ENCODE results near the gene SH3RF3. TPM values are rescaled to one million over a fixed set of nuclear protein-coding genes. Genes with fewer than 3 reads are reported as not detected.

Gene SH3RF3
- total RNA-seq, 6 donors from 2014 or later: 4.1 to 21.0 (median 8.0) TPM

DNA sequence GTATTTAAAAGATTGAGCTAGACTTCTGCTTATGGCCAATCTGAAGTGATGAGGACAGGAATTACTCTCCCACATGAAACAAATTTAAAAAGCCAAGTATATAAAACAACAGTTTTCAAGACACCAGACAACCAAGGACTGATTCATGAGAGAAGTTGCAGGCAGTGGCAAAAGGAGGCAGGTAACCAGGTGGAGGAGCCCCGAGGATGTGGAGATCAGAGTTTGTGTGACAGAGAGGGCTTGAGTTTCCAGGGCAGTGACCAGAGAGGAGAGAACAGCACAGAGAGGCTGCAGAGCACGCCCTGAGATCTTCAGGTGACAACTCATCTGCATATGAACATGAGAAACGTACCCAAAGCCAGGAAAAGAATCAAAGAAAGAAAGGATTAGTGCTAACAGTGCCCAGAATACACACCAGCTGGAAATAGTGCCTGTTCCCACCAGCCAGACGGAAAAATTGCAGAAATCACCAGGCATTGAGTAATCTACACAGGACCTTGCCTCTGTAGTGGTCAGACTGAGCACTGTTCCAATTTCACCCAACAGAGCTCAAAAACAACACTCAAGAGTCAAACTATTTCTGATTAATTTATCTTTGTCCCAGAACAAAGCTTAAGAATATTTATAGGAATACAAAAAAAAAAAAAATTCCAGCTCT, 311.6 kb downstream of the SH3RF3 start:
- ATAC-seq (ENCODE audit: low FRiP score in 2 of 2) (no peak), DNase-seq (no peak)
- H3K9me3 ChIP-seq: peaks cover 7 to 13% (median 10%) of the 10 kb centered on the region in 4 donors
- no peaks in the 10 kb centered on the region for H3K27me3 ChIP-seq
- TF ChIP-seq POLR2A (IDR thresholded peaks at IDR 0.05) (no peak), EP300 (IDR thresholded peaks at IDR 0.05) (no peak), POLR2AphosphoS5 (IDR thresholded peaks at IDR 0.05) (no peak)
- TF ChIP-seq, protein P1, sequence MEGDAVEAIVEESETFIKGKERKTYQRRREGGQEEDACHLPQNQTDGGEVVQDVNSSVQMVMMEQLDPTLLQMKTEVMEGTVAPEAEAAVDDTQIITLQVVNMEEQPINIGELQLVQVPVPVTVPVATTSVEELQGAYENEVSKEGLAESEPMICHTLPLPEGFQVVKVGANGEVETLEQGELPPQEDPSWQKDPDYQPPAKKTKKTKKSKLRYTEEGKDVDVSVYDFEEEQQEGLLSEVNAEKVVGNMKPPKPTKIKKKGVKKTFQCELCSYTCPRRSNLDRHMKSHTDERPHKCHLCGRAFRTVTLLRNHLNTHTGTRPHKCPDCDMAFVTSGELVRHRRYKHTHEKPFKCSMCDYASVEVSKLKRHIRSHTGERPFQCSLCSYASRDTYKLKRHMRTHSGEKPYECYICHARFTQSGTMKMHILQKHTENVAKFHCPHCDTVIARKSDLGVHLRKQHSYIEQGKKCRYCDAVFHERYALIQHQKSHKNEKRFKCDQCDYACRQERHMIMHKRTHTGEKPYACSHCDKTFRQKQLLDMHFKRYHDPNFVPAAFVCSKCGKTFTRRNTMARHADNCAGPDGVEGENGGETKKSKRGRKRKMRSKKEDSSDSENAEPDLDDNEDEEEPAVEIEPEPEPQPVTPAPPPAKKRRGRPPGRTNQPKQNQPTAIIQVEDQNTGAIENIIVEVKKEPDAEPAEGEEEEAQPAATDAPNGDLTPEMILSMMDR (IDR thresholded peaks at IDR 0.05): no peak
- peaks cover 0 to 13% (median 9%) of the 10 kb centered on the region in 4 donors for H3K4me1 ChIP-seq
- H3K4me3 ChIP-seq: no peak overlapping the region
- peaks cover 0 to 13% (median 0%) of the 10 kb centered on the region in 4 donors for H3K36me3 ChIP-seq
- H3K27ac ChIP-seq: no peak overlapping the region
- WGBS, 2 donors: 86 to 92% methylated on average over 4 of the region's 4 CpGs

DNA sequence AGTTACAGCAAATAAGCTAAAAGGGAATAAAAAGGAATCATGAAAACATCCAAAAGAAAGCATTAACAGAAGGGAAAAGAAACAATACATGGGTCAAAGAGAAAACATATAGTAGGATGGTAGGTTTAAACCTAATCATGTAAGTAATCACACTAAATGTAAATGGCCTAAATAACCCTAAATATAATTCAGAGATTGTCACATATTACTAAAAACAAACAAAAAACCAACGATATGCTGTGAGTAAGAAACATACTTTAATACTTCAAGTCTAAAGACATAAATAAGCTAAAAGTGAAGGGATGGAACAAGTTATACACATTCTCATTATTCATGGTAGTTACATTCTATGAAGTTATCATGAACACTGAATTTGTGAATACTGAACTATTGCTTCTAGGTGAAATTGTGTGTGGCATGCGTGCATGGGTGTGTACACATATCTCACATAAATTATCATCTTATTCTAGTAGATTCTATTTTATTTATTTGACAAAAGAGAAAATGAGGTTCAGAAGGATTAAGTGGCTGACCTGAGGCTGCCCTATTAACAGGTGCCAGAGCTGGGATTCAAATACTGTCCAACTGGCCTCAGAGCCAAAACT, 313.8 kb downstream of the SH3RF3 start:
- WGBS, 2 donors: 96 to 97% methylated on average over 2 of the region's 2 CpGs
- ATAC-seq (ENCODE audit: low FRiP score in 2 of 2): no peak
- Histone ChIP-seq H3K4me3 (no peak overlapping the region), H3K27ac (no peak overlapping the region), H3K4me1 (no peaks in the 10 kb centered on the region), H3K27me3 (no peaks in the 10 kb centered on the region), H3K36me3 (peaks cover 0 to 6% (median 0%) of the 10 kb centered on the region in 4 donors), H3K9me3 (peaks cover 7 to 13% (median 10%) of the 10 kb centered on the region in 4 donors)
- DNase-seq: no peak
- TF ChIP-seq POLR2AphosphoS5 (IDR thresholded peaks at IDR 0.05): no peak
- no peak for TF ChIP-seq POLR2A (IDR thresholded peaks at IDR 0.05)
- TF ChIP-seq, protein P1 (IDR thresholded peaks at IDR 0.05): no peak
- TF ChIP-seq EP300 (IDR thresholded peaks at IDR 0.05): no peak

GRCh38 chr2:109444916-109445315, 315.9 kb downstream of the SH3RF3 start:
- Histone ChIP-seq H3K27me3 (no peaks in the 10 kb centered on the region), H3K36me3 (peaks cover 0 to 4% (median 0%) of the 10 kb centered on the region in 4 donors), H3K27ac (no peak overlapping the region), H3K4me1 (peaks cover 0 to 4% (median 0%) of the 10 kb centered on the region in 4 donors), H3K9me3 (peaks cover 7 to 13% (median 10%) of the 10 kb centered on the region in 4 donors), H3K4me3 (no peak overlapping the region)
- TF ChIP-seq POLR2AphosphoS5 (IDR thresholded peaks at IDR 0.05) (no peak), POLR2A (IDR thresholded peaks at IDR 0.05) (no peak), EP300 (IDR thresholded peaks at IDR 0.05) (no peak)
- TF ChIP-seq, protein P1 (IDR thresholded peaks at IDR 0.05): no peak
- ATAC-seq (ENCODE audit: low FRiP score in 2 of 2) (no peak), DNase-seq (no peak)

DNA sequence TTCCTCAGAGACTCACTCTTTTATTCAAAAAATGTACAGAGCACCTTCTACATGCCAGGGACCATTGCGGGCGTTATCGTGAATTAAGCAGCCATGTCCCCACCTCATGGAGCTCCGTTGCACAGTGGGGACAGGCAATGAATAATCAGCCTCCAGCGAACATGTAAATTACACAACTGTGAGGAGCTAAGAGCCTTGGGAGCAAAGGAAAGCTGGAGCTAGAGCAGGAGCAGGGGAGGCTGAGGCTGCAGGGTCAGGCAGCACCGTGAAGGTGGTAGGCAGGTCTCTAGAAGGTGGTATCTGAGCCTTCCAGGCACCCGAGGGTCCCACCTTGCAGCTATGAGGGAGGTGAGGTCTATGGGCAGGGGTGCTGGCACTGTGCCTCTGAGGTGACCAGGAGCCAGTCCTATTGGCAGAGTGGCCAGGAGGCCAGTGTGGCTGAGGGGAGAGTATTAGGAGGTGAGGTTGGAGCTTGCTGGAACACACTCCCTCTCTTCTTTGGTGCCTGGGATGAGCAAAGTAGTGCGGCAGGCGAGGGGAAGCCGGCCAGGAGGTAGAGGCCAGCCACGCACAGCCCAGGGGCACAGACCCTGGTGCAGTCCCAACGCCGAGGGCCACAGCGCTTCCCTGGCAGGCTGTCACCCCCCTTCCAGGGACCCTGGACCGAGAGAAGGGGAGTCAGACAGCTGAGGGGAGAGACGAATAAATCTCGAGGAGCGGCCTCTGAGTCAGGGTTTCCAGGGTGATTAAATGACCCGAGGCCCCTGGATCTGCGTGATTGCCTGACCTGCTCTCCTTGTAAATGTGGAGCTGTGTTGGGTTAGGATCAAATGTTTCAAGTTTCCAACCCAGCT, 317.5 kb downstream of the SH3RF3 start:
- 91 to 92% methylated on average over 19 to 20 of the region's 20 CpGs for WGBS, 2 donors
- no peak for DNase-seq
- Histone ChIP-seq H3K4me3 (no peak overlapping the region), H3K9me3 (peaks cover 3 to 13% (median 10%) of the 10 kb centered on the region in 4 donors), H3K36me3 (peaks cover 0 to 9% (median 0%) of the 10 kb centered on the region in 4 donors), H3K27ac (no peak overlapping the region), H3K4me1 (peaks cover 0 to 4% (median 0%) of the 10 kb centered on the region in 4 donors), H3K27me3 (no peaks in the 10 kb centered on the region)
- no peak for ATAC-seq (ENCODE audit: low FRiP score in 2 of 2)
- TF ChIP-seq POLR2AphosphoS5 (IDR thresholded peaks at IDR 0.05) (no peak), POLR2A (IDR thresholded peaks at IDR 0.05) (no peak), EP300 (IDR thresholded peaks at IDR 0.05) (no peak)
- TF ChIP-seq, protein P1 (IDR thresholded peaks at IDR 0.05): no peak

Data from upper lobe of left lung (tissue), 6 donors.